HCT116 (cell line): Measurements from ENCODE around the gene PTBP3. TPM values are rescaled to one million over a fixed set of nuclear protein-coding genes. Genes with fewer than 3 reads are reported as not detected.

Experiments used
- ATAC-seq: fragments of 200-7000 bp; cut with Tn5 transposase; 2 replicates; pipeline ENCODE4 v1.9.1; 2020; ENCODE audit warnings: mild to moderate bottlenecking, moderate library complexity
- BruUV-seq: library from RNA; stranded (reverse); fragments of 400-500 nt; replicated peaks from 2 replicates; lab custom pipeline; 2021; lab: Mats Ljungman, UMichigan
- CTCF ChIA-PET: fragments of 300-600 bp; sonication (Branson Sonifier 250); formaldehyde crosslinking; loops from one replicate; lab custom pipeline; 2021; ENCODE audit warnings: antibody characterized with exemption; lab: Charles Lee
- POLR2A ChIA-PET: fragments of 300-600, 350-600 bp; sonication (Branson Sonifier 250); formaldehyde crosslinking; loops from one replicate; lab custom pipeline; 2021; ENCODE audit warnings: antibody characterized with exemption; lab: Charles Lee
- RAD21 ChIA-PET, 2 experiments: fragments of 300-600 bp; sonication (Branson Sonifier 250); formaldehyde crosslinking; loops; one replicate each; lab custom pipeline; 2023; ENCODE audit warnings: low total read pairs in 2 of 2; ENCODE audit not compliant: uncharacterized antibody in 2 of 2, unreplicated experiment in 2 of 2, low non-redundant PET in 1 of 2; lab: Charles Lee
- DNase-seq: peaks from one replicate; pipeline ENCODE4 v3.0.0-alpha.2; 2010; ENCODE audit warnings: low read depth, low spot score
- H2AFZ ChIP-seq: fragments of 200-600 bp; shearing (Covaris generic), sonication (generic); 2 replicates; pipeline ENCODE4 v1.6.1; 2017; ENCODE audit warnings: low read depth, mixed run types, mixed read lengths, antibody characterized with exemption, low read length; ENCODE audit not compliant: poor library complexity, severe bottlenecking
- H3K27ac ChIP-seq: 2 replicates; pipeline ENCODE4 v1.5.1; 2012; ENCODE audit warnings: low read depth, low read length
- H3K27me3 ChIP-seq: fragments of 200-600 bp; sonication (generic); 2 replicates; pipeline ENCODE4 v1.6.1; 2016; ENCODE audit warnings: mixed run types, low read length, mixed read lengths; ENCODE audit not compliant: insufficient read depth
- H3K36me3 ChIP-seq, 2 experiments: fragments of 200-500 bp in 1 of 2; fragments of 200-600 bp in 1 of 2; sonication (Bioruptor generic) in 1 of 2; sonication (generic) in 1 of 2; 2 replicates each; pipeline versions ENCODE4 v1.5.1 to v1.6.1; 2014 to 2016; ENCODE audit warnings: low read length in 2 of 2, inconsistent platforms in 1 of 2, mixed read lengths in 1 of 2, mixed run types in 1 of 2; ENCODE audit not compliant: insufficient read depth in 2 of 2, control insufficient read depth in 1 of 2
- H3K4me1 ChIP-seq, 2 experiments: fragments of 200-600 bp in 1 of 2; sonication (generic) in 1 of 2; 2 replicates each; pipeline versions ENCODE4 v1.5.1 to v1.6.1; 2012 to 2017; ENCODE audit warnings: low read length in 2 of 2, inconsistent platforms in 1 of 2, mild to moderate bottlenecking in 1 of 2, mixed read lengths in 1 of 2, mixed run types in 1 of 2, moderate library complexity in 1 of 2; ENCODE audit not compliant: insufficient read depth in 2 of 2, control insufficient read depth in 1 of 2
- H3K4me2 ChIP-seq: fragments of 200-600 bp; sonication (generic); 2 replicates; pipeline ENCODE4 v1.6.1; 2017; ENCODE audit warnings: mixed run types, low read length, mixed read lengths
- H3K4me3 ChIP-seq, 2 experiments: fragments of 200-600 bp in 1 of 2; sonication (generic) in 1 of 2; replicated peaks in 1 of 2; 2 replicates each; pipeline ENCODE4 v1.5.1; 2011 to 2016; ENCODE audit warnings: low read length in 2 of 2, control low read depth in 1 of 2, low read depth in 1 of 2, mild to moderate bottlenecking in 1 of 2, mixed read lengths in 1 of 2, mixed run types in 1 of 2
- H3K79me2 ChIP-seq: fragments of 200-600 bp; sonication (generic); 2 replicates; pipeline ENCODE4 v1.6.1; 2017; ENCODE audit warnings: mild to moderate bottlenecking, mixed run types, low read length, moderate library complexity, mixed read lengths; ENCODE audit not compliant: insufficient read depth
- H3K9ac ChIP-seq: fragments of 200-600 bp; sonication (generic); 2 replicates; pipeline ENCODE4 v1.6.1; 2016; ENCODE audit warnings: low read length, mixed read lengths
- H3K9me2 ChIP-seq: fragments of 200-600 bp; sonication (generic), shearing (Covaris generic); 2 replicates; pipeline ENCODE4 v1.6.1; 2017; ENCODE audit warnings: mixed run types, mild to moderate bottlenecking, moderate library complexity; ENCODE audit not compliant: insufficient read depth
- H3K9me3 ChIP-seq, 2 experiments: fragments of 200-500 bp in 1 of 2; fragments of 200-600 bp in 1 of 2; sonication (Bioruptor generic) in 1 of 2; sonication (generic) in 1 of 2; 2 replicates each; pipeline ENCODE4 v1.6.1; 2014 to 2017; ENCODE audit warnings: low read length in 2 of 2, mixed read lengths in 2 of 2, inconsistent platforms in 1 of 2, low read depth in 1 of 2, mild to moderate bottlenecking in 1 of 2, mixed run types in 1 of 2, moderate library complexity in 1 of 2; ENCODE audit not compliant: control insufficient read depth in 1 of 2, insufficient read depth in 1 of 2
- H4K20me1 ChIP-seq: fragments of 200-600 bp; sonication (generic), shearing (Covaris generic); 2 replicates; pipeline ENCODE4 v1.6.1; 2017; ENCODE audit warnings: mixed run types, mild to moderate bottlenecking, moderate library complexity; ENCODE audit not compliant: insufficient read depth
- CEBPB ChIP-seq: IDR thresholded peaks from 2 replicates; pipeline ENCODE4 v1.6.1; 2012; ENCODE audit warnings: low read depth
- CTCF ChIP-seq, 3 experiments: fragments of 200-600 bp in 1 of 3; sonication (generic) in 1 of 3; IDR thresholded peaks in 2 of 3; conservative IDR thresholded peaks in 1 of 3; 2 replicates each; pipeline ENCODE4 v1.5.1; 2012 to 2017; ENCODE audit warnings: low read depth in 2 of 3, low read length in 2 of 3, antibody characterized with exemption in 1 of 3, borderline replicate concordance in 1 of 3, control low read depth in 1 of 3, mild to moderate bottlenecking in 1 of 3, mixed read lengths in 1 of 3, mixed run types in 1 of 3, moderate library complexity in 1 of 3; ENCODE audit not compliant: insufficient read depth in 1 of 3
- EGR1 ChIP-seq: IDR thresholded peaks from 2 replicates; pipeline ENCODE4 v1.6.1; 2012; ENCODE audit warnings: low read depth
- ELF1 ChIP-seq: IDR thresholded peaks from 2 replicates; pipeline ENCODE4 v1.6.1; 2012; ENCODE audit warnings: low read depth, borderline replicate concordance
- EZH2 ChIP-seq: fragments of 200-600 bp; sonication (generic); IDR thresholded peaks from 2 replicates; pipeline ENCODE4 v1.6.1; 2017; ENCODE audit warnings: antibody characterized with exemption, mixed run types
- EZH2phosphoT487 ChIP-seq: fragments of 200-600 bp; IDR thresholded peaks from 2 replicates; pipeline ENCODE4 v1.6.1; 2018; ENCODE audit warnings: antibody characterized with exemption, borderline replicate concordance
- JUND ChIP-seq: IDR thresholded peaks from 2 replicates; pipeline ENCODE4 v1.6.1; 2012
- POLR2A ChIP-seq: IDR thresholded peaks from 2 replicates; pipeline ENCODE4 v1.7.0; 2011; ENCODE audit warnings: borderline replicate concordance; ENCODE audit not compliant: insufficient read depth, insufficient read length; ENCODE audit errors: extremely low read depth
- POLR2AphosphoS5 ChIP-seq: IDR thresholded peaks from 2 replicates; pipeline ENCODE4 v1.6.1; 2011; ENCODE audit warnings: mild to moderate bottlenecking, low read depth, low read length, moderate library complexity
- SIN3A ChIP-seq: IDR thresholded peaks from 2 replicates; pipeline ENCODE4 v1.6.1; 2012; ENCODE audit warnings: low read depth
- SP1 ChIP-seq: IDR thresholded peaks from 2 replicates; pipeline ENCODE4 v1.6.1; 2012; ENCODE audit warnings: low read depth
- SRF ChIP-seq: IDR thresholded peaks from 2 replicates; pipeline ENCODE4 v1.6.1; 2012; ENCODE audit warnings: low read depth
- YY1 ChIP-seq: IDR thresholded peaks from 2 replicates; pipeline ENCODE4 v1.6.1; 2011; ENCODE audit warnings: low read length, low read depth, moderate library complexity, mild to moderate bottlenecking; ENCODE audit not compliant: insufficient replicate concordance; ENCODE audit errors: extremely low read depth
- ZFX ChIP-seq: fragments of 450-650 bp; IDR thresholded peaks from 2 replicates; pipeline ENCODE4 v1.6.1; 2017
- intact Hi-C: fragments of 100-400 bp; cut with micrococcal nuclease; formaldehyde crosslinking; loops from 2 replicates; pipeline ENCODE4 v1.10.0; 2022
- total RNA-seq: library from RNA; stranded (reverse); gene quantifications from one replicate; pipeline ENCODE4 v1.2.1, GENCODE V29; 2021; ENCODE audit not compliant: unreplicated experiment
- TF ChIP-seq, protein P1 (sequence below): IDR thresholded peaks from 2 replicates; pipeline ENCODE4 v1.6.1; 2011; ENCODE audit warnings: mild to moderate bottlenecking, low read length, moderate library complexity; ENCODE audit not compliant: insufficient replicate concordance; ENCODE audit errors: extremely low read depth
- TF ChIP-seq, protein P2 (sequence below): IDR thresholded peaks from 2 replicates; pipeline ENCODE4 v1.6.1; 2012; ENCODE audit warnings: low read depth
- TF ChIP-seq, protein P3 (sequence below): IDR thresholded peaks from 2 replicates; pipeline ENCODE4 v1.6.1; 2012

The PTBP3 gene
- total RNA-seq, 1 experiment from 2014 or later = 102 TPM

GRCh38 chr9:112176524-112176923 is 156.9 kb downstream of the PTBP3 start:
- H3K9me2 ChIP-seq = no peaks in the 10 kb centered on the region
- no peak overlapping the region for H3K9ac ChIP-seq
- peaks cover 7 to 33% of the 10 kb centered on the region in 2 experiments for H3K4me1 ChIP-seq
- no TSS peak for BruUV-seq
- no peaks in the 10 kb centered on the region for H3K36me3 ChIP-seq
- H4K20me1 ChIP-seq = no peaks in the 10 kb centered on the region
- H3K9me3 ChIP-seq = no peaks in the 10 kb centered on the region
- DNase-seq (no peak), ATAC-seq (no peak)
- CTCF ChIA-PET = no interaction called here
- H3K27me3 ChIP-seq = no peaks in the 10 kb centered on the region
- POLR2A ChIA-PET = no interaction called here
- RAD21 ChIA-PET = no interaction called here
- H3K4me3 ChIP-seq = no peak overlapping the region
- no peak overlapping the region for H2AFZ ChIP-seq
- no peak overlapping the region for H3K4me2 ChIP-seq
- no peak overlapping the region for H3K27ac ChIP-seq
- no peak for TF ChIP-seq ELF1
- TF ChIP-seq SIN3A = no peak
- TF ChIP-seq, protein P1, sequence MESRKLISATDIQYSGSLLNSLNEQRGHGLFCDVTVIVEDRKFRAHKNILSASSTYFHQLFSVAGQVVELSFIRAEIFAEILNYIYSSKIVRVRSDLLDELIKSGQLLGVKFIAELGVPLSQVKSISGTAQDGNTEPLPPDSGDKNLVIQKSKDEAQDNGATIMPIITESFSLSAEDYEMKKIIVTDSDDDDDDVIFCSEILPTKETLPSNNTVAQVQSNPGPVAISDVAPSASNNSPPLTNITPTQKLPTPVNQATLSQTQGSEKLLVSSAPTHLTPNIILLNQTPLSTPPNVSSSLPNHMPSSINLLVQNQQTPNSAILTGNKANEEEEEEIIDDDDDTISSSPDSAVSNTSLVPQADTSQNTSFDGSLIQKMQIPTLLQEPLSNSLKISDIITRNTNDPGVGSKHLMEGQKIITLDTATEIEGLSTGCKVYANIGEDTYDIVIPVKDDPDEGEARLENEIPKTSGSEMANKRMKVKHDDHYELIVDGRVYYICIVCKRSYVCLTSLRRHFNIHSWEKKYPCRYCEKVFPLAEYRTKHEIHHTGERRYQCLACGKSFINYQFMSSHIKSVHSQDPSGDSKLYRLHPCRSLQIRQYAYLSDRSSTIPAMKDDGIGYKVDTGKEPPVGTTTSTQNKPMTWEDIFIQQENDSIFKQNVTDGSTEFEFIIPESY = no peak
- TF ChIP-seq, protein P2, sequence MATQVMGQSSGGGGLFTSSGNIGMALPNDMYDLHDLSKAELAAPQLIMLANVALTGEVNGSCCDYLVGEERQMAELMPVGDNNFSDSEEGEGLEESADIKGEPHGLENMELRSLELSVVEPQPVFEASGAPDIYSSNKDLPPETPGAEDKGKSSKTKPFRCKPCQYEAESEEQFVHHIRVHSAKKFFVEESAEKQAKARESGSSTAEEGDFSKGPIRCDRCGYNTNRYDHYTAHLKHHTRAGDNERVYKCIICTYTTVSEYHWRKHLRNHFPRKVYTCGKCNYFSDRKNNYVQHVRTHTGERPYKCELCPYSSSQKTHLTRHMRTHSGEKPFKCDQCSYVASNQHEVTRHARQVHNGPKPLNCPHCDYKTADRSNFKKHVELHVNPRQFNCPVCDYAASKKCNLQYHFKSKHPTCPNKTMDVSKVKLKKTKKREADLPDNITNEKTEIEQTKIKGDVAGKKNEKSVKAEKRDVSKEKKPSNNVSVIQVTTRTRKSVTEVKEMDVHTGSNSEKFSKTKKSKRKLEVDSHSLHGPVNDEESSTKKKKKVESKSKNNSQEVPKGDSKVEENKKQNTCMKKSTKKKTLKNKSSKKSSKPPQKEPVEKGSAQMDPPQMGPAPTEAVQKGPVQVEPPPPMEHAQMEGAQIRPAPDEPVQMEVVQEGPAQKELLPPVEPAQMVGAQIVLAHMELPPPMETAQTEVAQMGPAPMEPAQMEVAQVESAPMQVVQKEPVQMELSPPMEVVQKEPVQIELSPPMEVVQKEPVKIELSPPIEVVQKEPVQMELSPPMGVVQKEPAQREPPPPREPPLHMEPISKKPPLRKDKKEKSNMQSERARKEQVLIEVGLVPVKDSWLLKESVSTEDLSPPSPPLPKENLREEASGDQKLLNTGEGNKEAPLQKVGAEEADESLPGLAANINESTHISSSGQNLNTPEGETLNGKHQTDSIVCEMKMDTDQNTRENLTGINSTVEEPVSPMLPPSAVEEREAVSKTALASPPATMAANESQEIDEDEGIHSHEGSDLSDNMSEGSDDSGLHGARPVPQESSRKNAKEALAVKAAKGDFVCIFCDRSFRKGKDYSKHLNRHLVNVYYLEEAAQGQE = no peak
- no peak for TF ChIP-seq EZH2phosphoT487
- no peak for TF ChIP-seq YY1
- TF ChIP-seq POLR2AphosphoS5 = no peak
- TF ChIP-seq SRF = no peak
- TF ChIP-seq EGR1 = no peak
- TF ChIP-seq, protein P3, sequence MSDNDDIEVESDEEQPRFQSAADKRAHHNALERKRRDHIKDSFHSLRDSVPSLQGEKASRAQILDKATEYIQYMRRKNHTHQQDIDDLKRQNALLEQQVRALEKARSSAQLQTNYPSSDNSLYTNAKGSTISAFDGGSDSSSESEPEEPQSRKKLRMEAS = no peak
- no peak for TF ChIP-seq EZH2
- TF ChIP-seq ZFX = no peak
- TF ChIP-seq CTCF (IDR thresholded peaks at IDR 0.05 in 2 of 3, conservative IDR thresholded peaks at IDR 0.05 in 1 of 3; ENCODE audit: borderline replicate concordance in 1 of 3, insufficient read depth in 1 of 3, low read depth in 2 of 3, low read length in 2 of 3) = no peak
- no peak for TF ChIP-seq JUND
- TF ChIP-seq POLR2A = no peak
- no peak for TF ChIP-seq CEBPB
- no peak for TF ChIP-seq SP1
- H3K79me2 ChIP-seq = no peaks in the 10 kb centered on the region
- intact Hi-C loops = no loop called here
